Suppressor macrophage treated with lipopolysaccharide for 4 hours (primary cell): ENCODE measurements around the gene BMPER.

Experiments
- DNase-seq: peaks from one replicate; pipeline ENCODE4 v3.0.0-alpha.2; 2020

The BMPER gene

DNA sequence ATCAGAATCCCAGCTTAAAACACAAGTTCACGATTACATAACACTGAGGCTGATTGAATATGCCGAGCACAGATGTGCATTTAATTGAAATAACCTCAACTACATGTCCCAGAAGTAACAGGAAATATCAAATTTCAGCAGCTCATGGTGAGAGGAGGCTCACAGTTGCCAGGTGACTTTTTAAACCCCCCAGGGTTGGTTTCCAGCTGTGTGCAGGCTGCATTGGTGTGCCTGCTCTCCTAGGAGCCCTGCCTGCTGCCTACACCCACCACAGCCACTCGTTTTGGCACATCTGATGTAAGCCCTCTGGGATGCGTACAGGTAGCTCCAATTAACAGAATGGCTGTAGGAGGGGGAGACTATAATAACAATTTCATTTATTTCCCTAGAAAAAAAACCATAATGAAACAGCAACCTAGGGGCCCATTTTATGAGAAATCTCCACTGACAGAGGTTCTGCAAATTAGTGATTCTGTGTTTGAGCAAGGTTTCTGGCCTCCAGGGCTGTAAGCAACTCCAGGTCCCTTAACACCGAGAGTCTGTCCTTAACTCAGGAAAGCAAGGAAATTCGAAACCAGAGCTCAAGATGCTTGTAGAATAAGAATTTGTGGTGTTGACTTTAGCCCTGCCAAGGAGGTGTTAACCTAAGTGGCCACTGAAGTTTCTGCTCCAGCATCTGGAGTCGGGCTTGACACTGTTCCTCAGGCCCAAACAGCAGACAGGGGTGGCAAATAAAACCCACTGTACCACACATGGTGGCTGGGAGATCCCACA is 161.9 kb downstream of the BMPER start:
- no peak for DNase-seq

DNA sequence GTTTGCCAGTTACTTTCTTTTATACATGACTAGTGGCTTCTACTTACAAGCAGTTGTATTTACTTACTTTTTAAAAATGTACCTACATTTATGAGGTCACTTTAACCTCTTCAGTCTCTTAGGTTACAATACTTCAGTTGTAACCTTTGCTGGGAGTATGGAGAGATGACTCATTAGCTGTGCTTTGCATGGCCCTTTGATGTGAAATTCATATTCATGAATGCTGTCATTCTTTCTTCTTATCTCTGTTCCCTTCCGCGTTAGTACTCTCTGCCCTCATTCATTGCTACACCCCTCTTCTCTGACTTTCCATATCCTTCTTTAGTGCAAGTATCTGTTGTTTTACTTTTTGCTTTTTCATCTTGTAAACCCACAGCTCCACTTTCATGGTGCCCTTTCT is 164.3 kb downstream of the BMPER start:
- no peak for DNase-seq

DNA sequence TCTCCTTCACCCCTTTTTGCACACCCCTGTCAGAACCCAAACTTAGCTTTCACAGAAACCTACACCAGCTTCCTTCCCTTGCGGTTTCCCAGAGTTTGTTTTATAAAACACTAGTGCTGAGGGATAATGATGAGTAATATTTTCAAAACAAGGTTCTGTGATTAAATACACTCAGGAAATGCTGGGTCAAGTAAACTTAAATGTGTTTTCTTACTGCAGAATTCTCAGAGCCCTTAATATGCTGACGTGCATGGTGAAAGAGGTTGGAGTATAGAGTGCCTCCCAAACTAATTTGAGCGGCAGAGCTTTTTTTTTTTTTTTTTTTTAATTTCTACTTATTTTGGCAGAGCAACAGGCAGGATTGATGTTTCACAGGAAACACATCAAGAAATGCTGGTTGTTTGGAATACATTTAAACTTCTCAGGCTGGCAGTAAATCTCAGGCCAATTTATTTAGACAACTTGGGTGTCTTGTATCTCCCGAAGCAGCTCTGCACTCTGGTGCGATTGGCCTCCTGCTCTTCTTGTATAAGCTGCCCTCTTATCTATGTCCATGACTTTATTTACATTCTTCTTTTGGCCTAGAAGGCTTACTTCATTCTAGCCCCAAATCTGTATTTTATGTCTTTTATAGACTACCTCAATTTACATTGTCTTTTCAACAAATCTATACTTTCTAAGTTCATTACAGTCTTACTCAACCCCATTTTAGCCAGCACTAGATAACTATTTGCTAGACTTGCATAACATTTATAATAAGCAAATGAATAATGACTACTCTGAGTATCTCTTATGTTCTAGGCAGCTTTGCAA is 165.4 kb downstream of the BMPER start:
- no peak for DNase-seq

DNA sequence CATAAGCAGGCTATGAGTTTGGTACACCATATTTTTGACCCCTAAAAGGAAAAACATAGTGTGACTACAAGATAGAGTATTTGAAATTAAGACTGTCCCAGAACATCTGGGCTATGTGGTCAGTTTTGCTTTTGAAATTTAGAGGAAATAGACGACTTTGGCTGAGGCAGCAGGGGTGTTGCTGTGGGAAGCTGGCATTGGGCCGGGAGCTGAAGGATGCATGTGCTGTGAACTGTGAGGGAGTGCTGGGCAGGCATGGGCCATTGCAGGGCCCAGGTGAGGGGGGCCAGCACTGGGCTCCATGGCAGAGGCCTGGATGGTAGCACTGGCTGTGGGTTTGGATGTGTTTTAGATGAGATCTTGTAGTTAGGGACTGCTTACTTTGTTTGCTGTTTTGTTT is 168.3 kb downstream of the BMPER start:
- DNase-seq, result no peak

DNA sequence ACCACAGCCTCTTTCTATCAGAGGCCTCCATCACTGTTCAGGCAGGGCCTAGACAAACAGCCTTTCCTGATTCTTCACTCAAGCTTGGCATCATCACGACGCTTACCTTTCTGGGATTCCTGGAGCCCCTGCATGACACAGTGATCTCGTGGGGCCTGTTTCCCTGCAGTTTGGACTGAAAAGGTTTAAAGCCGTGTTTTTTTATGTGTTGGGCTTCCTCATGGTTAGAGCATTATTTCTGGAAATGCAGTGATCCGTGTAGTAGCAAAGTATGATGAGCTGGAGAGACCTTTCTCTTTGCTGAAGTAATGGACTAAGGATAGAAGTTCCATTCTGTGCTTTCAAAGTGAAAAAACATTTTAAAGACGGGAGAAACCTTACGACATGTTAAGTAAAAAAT is 169.1 kb downstream of the BMPER start:
- no peak for DNase-seq

DNA sequence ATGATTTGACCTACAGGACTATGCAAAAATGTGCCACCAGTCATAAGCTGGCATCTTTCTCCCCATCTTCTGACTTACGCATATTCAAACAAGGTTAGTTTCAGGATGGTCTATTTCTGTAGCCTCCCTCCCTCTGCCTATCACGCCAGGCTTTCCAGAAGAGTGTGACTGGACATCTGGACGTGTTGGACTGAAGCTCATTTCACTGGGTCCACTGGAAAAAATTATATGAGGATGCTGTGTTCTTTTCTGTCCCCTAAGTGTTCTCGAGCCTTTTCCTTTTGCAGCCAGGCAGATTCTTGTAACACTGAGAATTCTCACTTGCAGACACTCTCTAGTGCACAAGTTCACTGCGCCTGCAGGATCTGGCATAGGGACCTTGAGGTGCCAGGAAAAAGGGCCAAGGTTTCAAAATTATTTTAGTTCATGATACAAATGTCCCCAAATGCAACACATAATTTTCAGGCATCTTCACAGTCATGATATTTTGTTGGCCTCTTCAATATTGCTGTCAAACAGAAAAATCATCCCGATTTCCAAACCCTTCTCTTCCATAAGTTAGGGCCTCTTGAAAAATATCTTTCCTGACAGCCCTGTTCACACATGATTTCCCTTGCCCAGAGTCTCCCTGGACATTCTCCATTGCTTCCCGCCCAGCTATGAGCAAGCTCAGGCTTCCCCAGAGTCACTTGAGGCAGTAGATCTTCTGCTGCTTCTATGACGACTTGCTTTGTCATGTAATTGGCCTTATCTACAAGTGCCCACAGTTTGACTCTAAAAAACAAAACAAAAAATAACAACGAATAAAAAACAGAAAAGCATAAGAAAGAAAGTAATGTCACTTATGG is 170.4 kb downstream of the BMPER start:
- DNase-seq, result no peak

DNA sequence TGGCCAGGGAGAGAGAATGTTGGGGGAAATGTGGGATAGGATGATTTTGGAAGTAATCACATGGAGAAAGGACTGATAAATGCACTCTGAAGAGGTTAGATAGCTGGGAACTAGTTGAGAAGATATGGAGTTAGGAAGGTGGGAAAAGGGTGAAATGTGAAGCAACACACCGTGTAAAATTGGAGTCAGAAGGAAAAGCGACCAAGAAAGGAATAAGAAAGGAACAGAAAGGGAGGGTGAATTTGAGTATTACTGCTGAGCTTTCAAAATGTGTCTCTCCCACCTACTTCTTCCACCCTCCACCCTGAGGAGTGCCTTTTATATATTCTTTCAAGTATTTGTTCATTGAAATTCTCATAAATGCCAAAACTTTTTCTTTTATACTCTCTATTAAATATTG is 171.8 kb downstream of the BMPER start:
- DNase-seq, result no peak

DNA sequence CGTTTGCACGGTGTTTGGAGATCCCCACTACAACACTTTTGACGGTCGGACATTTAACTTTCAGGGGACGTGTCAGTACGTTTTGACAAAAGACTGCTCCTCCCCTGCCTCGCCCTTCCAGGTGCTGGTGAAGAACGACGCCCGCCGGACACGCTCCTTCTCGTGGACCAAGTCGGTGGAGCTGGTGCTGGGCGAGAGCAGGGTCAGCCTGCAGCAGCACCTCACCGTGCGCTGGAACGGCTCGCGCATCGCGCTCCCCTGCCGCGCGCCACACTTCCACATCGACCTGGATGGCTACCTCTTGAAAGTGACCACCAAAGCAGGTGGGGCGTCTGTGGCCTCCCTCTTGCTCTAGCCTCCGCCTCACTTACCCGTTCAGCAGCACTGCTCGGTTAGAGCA is 173.5 kb downstream of the BMPER start:
- no peak for DNase-seq

DNA sequence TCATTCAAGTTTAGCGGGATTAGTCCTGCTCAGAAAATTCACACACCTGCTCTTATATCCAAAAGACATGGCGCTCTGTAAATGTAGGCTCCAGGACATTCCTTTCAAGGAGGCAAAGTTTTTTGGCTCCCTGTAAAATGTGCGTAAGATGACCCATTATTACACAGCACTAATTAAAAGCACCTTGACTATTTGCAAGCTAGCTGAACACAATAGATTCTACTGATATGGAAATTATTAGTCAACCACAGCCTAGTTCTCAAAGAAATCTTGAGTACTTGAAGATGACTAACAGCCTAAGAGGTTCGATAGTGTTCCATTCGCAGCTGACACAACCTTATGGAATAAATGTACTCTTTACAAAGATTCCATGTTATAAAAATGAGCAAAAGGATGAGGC is 175.2 kb downstream of the BMPER start:
- DNase-seq, result no peak

DNA sequence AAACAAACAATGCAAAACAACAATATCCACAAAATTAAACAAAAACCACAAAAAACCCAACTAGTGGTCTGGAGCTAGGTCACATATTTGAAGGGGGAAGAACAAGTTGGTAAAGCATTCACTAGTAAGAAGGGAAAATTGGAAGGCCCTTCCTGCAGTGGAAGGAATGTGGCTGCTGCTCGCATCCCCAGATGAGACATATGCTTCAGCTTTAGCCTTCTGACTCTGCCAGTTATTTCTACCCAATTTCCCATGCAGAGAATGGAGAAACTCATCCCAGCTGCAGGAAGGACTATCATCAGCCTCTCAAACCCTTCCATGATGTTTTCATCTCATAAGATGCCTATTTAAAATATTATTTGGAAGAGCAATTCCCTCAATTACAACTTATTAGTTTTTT is 176.6 kb downstream of the BMPER start:
- no peak for DNase-seq

DNA sequence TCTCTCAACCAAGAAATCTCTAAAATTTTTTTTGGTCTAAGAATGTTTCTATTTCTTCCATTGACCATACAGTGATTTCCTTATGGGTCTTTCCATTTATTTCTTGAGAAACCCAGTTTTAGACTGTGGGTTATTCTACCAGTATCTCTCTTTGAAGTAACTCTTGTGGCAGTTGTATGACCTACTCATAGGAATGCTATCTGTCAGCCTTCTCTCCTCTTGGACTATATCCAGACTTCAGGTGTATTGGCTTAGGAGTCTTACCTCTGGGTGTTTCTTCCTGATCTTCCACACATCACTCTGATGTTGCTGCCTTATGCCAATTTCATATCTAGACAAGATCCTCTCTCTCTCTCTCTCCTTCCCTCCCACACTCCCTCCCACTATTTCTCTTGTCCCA is 178.1 kb downstream of the BMPER start:
- DNase-seq, result no peak

DNA sequence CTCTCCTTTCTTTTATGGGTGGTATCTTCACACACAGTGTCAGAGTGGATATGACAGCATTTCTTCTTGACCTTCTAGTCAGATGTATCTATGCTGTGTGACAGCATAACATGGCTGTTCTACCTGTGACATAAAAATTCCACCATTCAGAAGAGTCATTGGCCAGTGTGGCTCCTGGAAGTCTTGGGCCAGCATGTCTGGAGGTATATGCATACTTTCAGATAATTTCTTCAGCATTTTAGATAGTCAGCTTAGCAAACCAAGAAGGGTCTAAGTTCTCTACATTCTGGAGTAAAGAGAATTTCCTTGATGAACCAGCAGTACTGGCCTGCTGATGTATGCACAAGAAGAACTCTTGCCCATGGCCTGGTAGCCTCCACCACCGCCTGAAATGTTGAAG is 179.3 kb downstream of the BMPER start:
- DNase-seq, result no peak

DNA sequence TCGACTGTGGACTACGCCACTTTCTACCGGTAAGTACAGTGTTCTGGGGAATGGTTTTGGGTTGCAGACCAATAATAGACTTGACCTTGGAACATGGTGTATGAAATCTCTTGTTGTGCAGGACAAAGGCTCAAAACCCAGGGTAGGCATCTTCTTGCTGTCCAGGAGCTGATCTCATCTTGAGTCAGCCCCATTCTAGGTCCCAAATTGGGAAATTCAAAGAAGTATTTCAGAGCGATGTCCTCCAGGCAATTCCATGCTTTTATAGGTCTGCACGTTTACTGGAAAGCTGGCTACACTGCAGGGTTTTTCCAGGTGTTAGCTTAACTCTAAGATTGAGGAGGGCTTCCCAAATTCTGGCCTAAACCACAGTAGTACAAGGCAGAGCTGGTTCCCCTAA is 180.7 kb downstream of the BMPER start:
- DNase-seq, result no peak

DNA sequence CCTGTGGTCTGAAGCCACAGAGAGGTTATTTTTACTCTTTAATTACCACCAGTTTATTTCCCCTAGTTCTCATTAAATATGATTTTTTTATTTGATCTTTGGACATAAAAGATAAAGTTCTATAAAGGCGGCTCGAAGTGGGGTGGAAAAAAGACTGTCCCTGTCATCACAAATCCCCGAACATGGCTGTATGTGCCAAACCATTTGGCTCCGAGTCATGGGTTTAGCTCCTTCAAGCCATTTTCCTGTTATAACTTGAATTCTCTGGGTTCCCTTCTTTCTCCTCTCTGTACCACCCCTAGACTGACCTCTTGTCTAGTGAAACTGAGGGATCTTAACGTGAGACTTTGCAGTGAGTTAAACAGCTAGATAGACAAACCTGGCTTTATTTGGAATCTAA is 181.6 kb downstream of the BMPER start:
- DNase-seq, result no peak

DNA sequence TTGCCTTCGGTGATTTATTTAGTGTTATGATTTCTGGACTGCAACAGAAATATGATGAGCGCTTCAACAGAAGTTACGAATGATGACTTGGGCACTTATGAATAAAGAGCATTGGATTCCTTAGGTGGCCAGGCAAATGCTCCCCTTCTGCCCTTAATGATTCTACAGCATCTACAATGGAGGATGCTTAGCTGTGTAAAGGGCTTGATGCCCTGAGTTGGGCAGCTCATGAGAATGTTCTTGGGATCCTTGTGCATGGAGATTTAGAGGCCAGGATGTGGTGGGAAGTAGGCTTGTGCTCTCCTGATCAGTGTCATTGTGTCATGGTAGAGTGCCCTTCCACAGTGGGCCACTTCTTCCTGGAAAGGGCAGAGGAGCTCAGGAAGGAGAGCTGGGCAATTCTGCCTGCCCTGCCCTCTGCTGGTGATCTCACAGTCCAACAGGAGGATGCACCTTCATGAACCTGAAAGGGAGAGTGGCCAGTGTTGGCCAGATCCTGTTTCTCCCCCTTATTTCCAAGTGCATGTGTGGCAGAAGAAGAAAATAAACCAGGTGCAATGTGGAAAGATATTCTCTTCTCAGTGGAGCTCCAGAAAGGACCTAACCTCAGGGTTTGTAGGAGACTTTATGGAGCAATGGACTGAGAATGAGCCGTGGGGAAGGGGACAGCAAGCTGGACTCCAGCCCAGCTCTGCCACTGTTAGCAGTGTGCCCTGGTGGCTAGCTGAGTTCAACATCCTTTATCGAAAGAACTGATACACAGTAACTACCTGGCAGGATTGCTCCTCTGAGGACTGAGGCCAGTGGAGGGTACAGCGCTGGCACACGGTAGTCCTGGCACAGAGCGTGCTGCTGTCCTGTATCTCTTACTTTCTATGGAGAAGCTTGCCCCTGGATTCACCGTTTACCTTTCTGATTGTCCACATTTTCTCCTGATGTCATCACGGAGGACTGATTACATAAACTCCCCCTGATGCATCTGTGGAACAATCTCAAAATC is 182.9 kb downstream of the BMPER start:
- no peak for DNase-seq

DNA sequence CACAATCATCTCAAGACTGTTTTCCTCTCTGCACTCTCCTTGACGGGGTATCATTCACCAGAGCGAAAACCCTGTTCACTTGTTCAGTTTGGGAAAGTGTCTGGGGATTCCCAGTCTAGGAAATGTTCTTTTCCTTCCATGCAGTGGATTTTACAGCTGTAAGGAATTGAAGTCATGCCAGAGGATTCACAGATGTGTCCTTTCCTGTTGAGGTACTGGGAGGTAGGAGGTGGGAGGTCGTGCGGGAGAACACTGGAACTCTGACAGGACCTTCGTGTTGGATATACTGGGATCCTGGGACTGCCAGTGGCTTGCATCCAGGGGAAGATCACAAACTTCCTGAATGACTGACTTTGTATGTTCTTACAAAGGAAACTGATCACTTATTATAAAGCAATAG is 185.5 kb downstream of the BMPER start:
- DNase-seq, result no peak

DNA sequence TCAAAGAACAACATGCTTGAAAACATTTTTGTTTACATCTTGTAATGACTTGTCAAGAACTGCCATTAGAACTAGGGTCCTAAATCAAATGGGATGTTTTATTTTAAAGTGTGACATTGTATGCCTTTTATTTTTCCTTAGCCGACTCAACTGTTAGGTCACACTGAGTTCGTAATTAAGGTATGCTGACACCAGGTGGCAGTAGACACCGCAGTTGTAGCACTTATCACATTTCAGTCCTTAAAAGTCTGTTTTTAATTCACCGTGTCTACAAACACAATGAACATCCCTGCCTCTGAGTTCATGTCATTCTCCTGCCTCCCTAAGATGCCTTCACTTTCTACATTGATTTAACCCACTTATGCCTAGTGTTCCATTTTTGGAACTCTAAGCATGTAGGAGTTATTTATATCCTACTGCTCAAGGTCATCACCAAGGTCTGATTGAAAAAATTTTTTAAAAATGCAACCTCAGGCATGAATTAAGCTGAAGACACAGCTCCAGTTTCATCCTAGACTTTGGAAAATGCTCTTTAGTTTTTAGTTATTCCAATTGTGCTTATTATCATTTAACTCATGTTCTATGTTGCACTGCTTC is 186.1 kb downstream of the BMPER start:
- DNase-seq, result peak; percentile 8

DNA sequence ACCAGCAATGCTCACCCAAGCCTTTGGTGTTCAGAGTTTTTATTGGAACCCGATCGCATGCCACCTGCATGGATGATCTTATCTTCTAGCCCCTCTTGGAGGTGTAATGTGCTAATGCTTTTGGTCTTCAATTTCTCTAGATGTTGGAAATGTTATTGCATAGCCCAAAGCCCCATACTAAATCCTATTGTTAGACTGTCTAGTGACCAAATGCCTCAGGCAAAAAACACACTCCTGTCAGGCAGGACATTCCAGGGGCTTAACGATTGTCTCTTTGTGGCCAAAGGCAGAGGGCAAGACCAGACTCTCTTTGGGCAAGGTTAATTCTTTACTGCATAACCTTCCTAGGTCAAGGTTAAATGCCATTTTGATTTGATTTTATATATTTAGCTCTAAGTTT is 187.9 kb downstream of the BMPER start:
- no peak for DNase-seq

DNA sequence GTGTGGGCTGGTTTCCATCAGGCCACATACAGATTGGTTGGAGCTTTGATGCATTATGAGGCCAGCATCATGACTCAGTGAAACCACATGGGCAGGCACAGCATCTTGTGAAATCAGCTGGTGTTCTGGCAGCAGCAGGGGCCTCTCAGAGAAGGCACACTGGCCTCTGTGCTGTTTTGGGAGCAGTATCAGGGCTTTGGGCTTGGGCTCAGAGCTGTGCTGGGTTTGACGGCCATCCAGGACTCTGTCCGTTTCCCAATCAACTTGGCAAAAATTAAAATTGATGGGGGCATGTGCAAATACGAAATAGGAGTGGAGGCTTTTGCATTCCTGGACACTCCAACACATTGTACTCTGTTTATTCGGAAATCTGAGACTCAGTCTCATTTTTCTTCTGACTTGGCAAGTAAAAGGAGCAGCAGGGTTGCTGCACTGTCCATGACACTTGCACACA is 190.9 kb downstream of the BMPER start:
- no peak for DNase-seq

DNA sequence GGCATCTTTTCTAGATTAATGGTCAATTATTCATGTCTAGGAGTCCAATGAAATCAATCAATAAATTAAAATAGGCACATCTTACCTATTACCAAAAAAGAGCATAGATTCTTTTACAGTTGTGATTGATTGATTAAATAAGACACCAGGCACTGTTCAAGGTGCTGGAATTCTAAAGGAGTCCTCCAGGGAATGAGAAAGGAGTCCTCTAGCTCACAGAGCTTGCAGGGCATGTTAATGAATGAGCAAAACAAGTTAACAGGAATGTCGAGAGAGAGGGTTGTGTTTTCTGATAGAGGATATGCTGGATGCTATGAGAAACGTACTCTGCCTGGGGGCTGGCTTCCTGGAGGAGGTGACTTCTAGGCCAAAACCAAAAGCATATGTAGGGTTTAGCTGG is 191.4 kb downstream of the BMPER start:
- DNase-seq, result no peak

DNA sequence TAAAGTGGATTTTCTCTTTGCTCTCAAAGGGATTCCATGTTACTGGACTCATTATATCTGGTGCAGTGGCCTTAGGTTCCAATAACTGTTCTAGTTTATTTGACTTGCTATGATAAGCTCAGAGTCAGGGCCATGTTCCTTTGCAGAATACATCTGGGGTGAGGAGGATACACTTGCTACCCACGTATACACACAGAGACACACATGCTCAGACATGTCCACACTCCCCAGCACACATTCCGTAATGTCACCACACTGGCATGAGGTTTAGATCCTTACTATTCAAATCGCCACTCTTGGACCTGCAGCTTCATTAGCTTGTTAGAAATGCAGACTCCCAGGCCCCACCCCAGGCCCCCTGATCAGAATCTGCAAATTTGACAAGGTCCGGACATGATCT is 195.3 kb downstream of the BMPER start:
- no peak for DNase-seq

DNA sequence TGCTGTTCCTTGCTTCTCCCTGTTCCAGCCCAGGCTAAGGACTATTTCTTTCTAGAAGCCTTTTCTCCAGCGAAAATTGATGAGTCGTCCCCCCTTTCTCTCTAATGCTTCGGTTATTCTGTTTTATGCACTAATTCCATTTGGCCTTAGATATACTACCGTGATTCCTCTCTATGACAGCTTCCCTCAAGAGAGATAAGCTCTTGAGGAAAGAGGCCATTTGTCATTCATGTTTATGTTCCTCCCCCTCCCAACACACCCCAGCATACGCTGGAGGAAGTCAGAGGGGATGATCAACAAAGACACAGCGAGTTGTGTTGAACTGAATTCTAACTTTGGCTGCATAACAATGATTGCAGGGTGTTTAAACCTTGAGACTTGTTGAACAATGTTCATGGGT is 198.8 kb downstream of the BMPER start:
- DNase-seq, result no peak
